ENCODE results near the gene CLGN.

DNA sequence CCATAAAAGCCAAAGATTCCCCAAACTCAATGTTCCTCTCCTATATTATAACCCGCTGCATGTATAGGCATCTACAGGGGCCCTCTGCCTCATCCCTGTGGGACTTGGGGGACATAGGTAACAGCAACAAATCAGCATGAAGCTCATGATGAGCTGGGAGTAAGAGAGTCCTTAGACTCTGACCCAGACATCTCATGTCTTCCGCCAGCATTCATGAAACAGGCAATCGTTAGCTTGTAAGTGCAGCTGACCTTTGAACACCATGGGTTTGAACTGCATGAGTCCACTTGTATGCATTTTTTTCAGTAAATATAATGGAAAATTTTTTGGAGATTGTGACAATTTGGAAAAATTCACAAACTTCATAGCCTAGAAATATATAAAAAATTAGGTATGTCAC lies 64.4 kb downstream of the CLGN start:
- TF ChIP-seq, protein P1, sequence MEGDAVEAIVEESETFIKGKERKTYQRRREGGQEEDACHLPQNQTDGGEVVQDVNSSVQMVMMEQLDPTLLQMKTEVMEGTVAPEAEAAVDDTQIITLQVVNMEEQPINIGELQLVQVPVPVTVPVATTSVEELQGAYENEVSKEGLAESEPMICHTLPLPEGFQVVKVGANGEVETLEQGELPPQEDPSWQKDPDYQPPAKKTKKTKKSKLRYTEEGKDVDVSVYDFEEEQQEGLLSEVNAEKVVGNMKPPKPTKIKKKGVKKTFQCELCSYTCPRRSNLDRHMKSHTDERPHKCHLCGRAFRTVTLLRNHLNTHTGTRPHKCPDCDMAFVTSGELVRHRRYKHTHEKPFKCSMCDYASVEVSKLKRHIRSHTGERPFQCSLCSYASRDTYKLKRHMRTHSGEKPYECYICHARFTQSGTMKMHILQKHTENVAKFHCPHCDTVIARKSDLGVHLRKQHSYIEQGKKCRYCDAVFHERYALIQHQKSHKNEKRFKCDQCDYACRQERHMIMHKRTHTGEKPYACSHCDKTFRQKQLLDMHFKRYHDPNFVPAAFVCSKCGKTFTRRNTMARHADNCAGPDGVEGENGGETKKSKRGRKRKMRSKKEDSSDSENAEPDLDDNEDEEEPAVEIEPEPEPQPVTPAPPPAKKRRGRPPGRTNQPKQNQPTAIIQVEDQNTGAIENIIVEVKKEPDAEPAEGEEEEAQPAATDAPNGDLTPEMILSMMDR (conservative IDR thresholded peaks at IDR 0.05; ENCODE audit: low read depth, low read length): no peak
- no peak for TF ChIP-seq POLR2A (IDR thresholded peaks at IDR 0.05; ENCODE audit: low read depth, low read length)

Measured in IMR-90 (cell line).